Tibial nerve (tissue), 4 donors: ENCODE measurements around the gene CST2. TPM values are rescaled to one million over a fixed set of nuclear protein-coding genes. Genes with fewer than 3 reads are reported as not detected.
"Not testable (repeated sequence)": the region's sequence is repeated elsewhere in the genome, so short reads cannot be mapped to it uniquely, and the experiment has no call there.

Source experiments
- DNase-seq, 2 donors: peaks; one replicate each; pipeline ENCODE4 v3.0.0-alpha.2; 2019; ENCODE audit warnings: low spot score in 2 of 2
- H3K27ac ChIP-seq, 4 donors: fragments of 200-600 bp; sonication (generic) in 3 of 4; one replicate each; pipeline ENCODE4 v1.5.1; 2017 to 2019; ENCODE audit warnings: mild to moderate bottlenecking in 1 of 4
- H3K27me3 ChIP-seq, 2 donors: fragments of 200-600 bp; sonication (generic) in 1 of 2; one replicate each; pipeline versions ENCODE4 v1.5.1 to v1.6.0; 2017 to 2019
- H3K36me3 ChIP-seq, 3 donors: fragments of 200-600 bp; sonication (generic); one replicate each; pipeline ENCODE4 v1.5.1; 2018 to 2019
- H3K4me1 ChIP-seq, 4 donors: fragments of 200-600 bp; sonication (generic) in 3 of 4; one replicate each; pipeline ENCODE4 v1.5.1; 2017 to 2019
- H3K4me3 ChIP-seq, 4 donors: fragments of 200-600 bp; sonication (generic) in 3 of 4; one replicate each; pipeline ENCODE4 v1.5.1; 2017 to 2019; ENCODE audit warnings: mild to moderate bottlenecking in 1 of 4, moderate library complexity in 1 of 4
- H3K9me3 ChIP-seq, 4 donors: fragments of 200-600 bp; sonication (generic) in 3 of 4; one replicate each; pipeline ENCODE4 v1.5.1; 2017 to 2019
- EP300 ChIP-seq, 2 donors: sonication (generic); formaldehyde crosslinking; IDR thresholded peaks; one replicate each; pipeline ENCODE4 v1.6.1; 2017; ENCODE audit warnings: antibody characterized with exemption in 2 of 2, mild to moderate bottlenecking in 1 of 2
- POLR2A ChIP-seq, 2 donors: fragments of 450-650 bp; IDR thresholded peaks; one replicate each; pipeline ENCODE4 v1.6.1; 2017; ENCODE audit warnings: antibody characterized with exemption in 2 of 2, mild to moderate bottlenecking in 2 of 2, moderate library complexity in 2 of 2
- WGBS, 2 donors: methylation state at CpG; one replicate each; pipeline ENCODE4 v1.1.5; 2018; 5-methylcytosine and 5-hydroxymethylcytosine counted together
- total RNA-seq, 4 donors: library from RNA; depleted of rRNA; stranded (reverse); fragments of >200 nt; gene quantifications; one replicate each; pipeline ENCODE4 v1.1.0, GENCODE V29; 2016
- TF ChIP-seq, protein P1 (sequence below), 5 experiments: fragments of 200-600 bp in 3 of 5; fragments of 450-650 bp in 2 of 5; sonication (generic) in 3 of 5; IDR thresholded peaks; one replicate each; pipeline ENCODE4 v1.5.1; 2016 to 2019; ENCODE audit warnings: antibody characterized with exemption in 5 of 5, mild to moderate bottlenecking in 3 of 5, moderate library complexity in 2 of 5

CST2 gene
- total RNA-seq, 4 donors from 2014 or later, result 0.98 to 2.4 TPM; not detected in 2

DNA sequence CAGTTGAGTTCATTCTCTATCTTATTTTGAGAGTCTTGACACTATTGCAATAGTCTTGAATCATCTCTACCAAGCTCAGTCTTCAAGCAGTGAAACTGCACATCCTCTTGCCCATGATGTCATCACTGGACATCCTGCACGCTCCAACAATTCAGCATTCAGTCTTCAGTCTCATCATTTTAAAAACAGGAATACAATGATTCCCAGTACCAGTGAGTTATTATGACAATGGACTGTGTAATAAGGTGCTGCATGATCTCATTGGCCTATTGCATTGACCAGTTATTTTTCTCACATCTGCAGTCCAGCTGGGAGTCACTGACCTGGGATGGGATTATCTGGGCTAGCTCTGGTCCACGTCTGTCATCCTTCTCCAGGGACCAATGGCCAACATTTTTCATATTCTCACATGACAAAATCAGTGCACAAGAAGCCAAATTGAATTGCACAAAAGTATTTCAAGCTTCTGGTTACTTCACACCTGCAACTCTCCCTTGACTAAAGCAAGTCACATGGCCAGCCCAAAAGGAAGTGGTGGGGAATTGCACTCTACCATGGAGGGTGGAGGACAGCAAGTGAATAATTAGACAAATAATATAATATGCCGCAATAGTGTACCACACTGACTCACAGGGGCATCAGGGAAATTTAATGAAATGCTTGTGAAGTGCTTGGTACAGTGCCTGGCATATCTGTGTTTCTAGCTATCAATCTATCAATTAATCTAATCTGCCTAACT lies 6.4 kb upstream of the CST2 start:
- Histone ChIP-seq H3K27me3 (no peaks in the 10 kb centered on the region), H3K27ac (no peak overlapping the region), H3K9me3 (no peaks in the 10 kb centered on the region), H3K4me3 (no peak overlapping the region), H3K36me3 (no peaks in the 10 kb centered on the region), H3K4me1 (no peaks in the 10 kb centered on the region)
- TF ChIP-seq POLR2A (IDR thresholded peaks at IDR 0.05), result no peak
- TF ChIP-seq EP300 (IDR thresholded peaks at IDR 0.05), result no peak
- TF ChIP-seq, protein P1, sequence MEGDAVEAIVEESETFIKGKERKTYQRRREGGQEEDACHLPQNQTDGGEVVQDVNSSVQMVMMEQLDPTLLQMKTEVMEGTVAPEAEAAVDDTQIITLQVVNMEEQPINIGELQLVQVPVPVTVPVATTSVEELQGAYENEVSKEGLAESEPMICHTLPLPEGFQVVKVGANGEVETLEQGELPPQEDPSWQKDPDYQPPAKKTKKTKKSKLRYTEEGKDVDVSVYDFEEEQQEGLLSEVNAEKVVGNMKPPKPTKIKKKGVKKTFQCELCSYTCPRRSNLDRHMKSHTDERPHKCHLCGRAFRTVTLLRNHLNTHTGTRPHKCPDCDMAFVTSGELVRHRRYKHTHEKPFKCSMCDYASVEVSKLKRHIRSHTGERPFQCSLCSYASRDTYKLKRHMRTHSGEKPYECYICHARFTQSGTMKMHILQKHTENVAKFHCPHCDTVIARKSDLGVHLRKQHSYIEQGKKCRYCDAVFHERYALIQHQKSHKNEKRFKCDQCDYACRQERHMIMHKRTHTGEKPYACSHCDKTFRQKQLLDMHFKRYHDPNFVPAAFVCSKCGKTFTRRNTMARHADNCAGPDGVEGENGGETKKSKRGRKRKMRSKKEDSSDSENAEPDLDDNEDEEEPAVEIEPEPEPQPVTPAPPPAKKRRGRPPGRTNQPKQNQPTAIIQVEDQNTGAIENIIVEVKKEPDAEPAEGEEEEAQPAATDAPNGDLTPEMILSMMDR (IDR thresholded peaks at IDR 0.05), result no peak
- 52 to 58% methylated on average over 3 of the region's 3 CpGs for WGBS, 2 donors
- no peak for DNase-seq

DNA sequence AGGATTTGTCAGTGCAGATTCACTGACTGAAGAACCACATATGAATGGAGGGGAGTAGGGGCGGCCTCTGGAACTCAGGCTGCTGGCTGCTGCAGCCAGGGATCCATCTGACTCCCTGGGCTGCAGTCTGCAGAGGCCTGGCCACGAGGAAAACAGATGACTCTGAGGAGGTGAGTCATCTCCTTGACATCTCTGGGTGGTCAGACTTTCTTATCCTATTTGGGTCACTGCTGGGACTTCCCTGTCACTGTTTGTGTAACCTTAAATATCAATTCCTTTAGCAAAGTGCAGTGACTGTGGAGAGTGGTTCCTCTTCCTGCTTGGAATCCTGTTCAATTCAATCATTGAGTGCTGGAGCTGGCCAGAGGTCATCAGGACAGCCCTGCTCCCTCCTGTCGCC lies 5.4 kb upstream of the CST2 start:
- WGBS, 2 donors, result 50 to 54% methylated on average over 3 of the region's 3 CpGs
- H3K27me3 ChIP-seq, DNase-seq: not testable (repeated sequence)

DNA sequence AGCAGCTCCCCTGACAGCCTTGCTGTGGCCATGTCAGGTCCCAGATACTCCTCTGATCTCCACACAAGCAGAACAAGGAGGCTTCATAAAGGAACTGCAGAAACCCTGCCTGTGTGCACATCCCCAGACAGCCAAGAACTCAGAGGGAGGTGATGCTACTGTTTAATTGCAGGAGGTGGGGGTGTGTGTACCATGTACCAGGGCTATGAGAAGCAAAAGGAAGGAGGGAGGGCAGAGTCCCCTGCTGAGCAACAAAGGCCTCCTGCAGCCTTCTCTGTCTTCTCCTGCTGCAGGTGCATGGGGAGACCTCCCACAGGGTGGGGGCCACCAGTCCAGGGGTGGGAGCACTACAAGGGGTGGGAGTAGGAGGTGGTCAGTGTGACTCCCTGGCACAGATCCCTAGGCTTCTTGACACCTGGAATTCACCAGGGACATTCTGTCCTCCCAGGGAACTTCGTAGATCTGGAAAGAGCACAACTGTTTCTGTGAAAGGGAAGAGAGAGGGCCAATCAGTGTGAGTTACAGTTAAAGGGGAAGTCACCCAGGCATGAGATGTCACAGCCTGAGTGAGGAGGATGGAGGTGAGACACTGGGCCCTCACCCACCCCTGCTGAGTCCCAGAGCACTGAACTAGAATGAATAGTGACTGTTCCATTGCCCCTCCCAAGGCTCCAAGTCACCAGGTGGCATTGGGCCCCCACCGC lies 2.8 kb downstream of the CST2 start:
- WGBS, 2 donors, result 80 to 92% methylated on average over 2 of the region's 2 CpGs
- Histone ChIP-seq H3K9me3 (no peaks in the 10 kb centered on the region), H3K27me3 (no peaks in the 10 kb centered on the region), H3K36me3 (no peaks in the 10 kb centered on the region), H3K4me3 (no peak overlapping the region), H3K27ac (no peak overlapping the region), H3K4me1 (peaks cover 0 to 8% (median 0%) of the 10 kb centered on the region in 4 donors)
- no peak for DNase-seq
- TF ChIP-seq POLR2A (IDR thresholded peaks at IDR 0.05) (no peak), EP300 (IDR thresholded peaks at IDR 0.05) (no peak)
- TF ChIP-seq, protein P1 (IDR thresholded peaks at IDR 0.05), result no peak

More for the DNA sequence above, 5.4 kb upstream of the CST2 start:
- not testable (repeated sequence) for H3K4me3 ChIP-seq, H3K27ac ChIP-seq, H3K36me3 ChIP-seq, H3K9me3 ChIP-seq, H3K4me1 ChIP-seq

DNA sequence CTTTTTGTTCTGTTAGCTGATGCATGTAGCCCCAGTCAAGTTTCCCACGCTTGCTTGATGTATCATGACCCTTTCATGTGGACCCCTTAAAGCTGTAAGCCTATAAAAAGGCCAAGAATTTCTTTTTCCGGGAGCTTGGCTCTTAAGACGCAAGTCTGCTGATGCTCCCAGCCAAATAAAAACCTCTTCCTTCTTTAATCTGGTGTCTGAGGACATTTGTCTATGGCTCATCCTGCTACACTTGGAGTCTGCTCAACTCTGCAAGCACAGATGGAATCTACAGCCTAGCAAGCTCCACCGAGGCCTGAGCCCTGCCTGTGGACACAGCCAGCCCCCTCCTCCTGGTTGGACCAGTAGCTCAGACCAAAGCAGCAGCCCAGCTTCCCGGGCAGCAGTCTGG lies 3.4 kb downstream of the CST2 start:
- Histone ChIP-seq H3K27me3 (no peaks in the 10 kb centered on the region), H3K4me3 (no peak overlapping the region), H3K9me3 (no peaks in the 10 kb centered on the region), H3K27ac (no peak overlapping the region), H3K36me3 (no peaks in the 10 kb centered on the region), H3K4me1 (peaks cover 0 to 8% (median 0%) of the 10 kb centered on the region in 4 donors)
- TF ChIP-seq, protein P1 (IDR thresholded peaks at IDR 0.05), result no peak
- TF ChIP-seq EP300 (IDR thresholded peaks at IDR 0.05), result no peak
- TF ChIP-seq POLR2A (IDR thresholded peaks at IDR 0.05), result no peak
- DNase-seq, result no peak
- WGBS, 2 donors, result 27 to 45% methylated on average over 4 to 5 of the region's 5 CpGs

DNA sequence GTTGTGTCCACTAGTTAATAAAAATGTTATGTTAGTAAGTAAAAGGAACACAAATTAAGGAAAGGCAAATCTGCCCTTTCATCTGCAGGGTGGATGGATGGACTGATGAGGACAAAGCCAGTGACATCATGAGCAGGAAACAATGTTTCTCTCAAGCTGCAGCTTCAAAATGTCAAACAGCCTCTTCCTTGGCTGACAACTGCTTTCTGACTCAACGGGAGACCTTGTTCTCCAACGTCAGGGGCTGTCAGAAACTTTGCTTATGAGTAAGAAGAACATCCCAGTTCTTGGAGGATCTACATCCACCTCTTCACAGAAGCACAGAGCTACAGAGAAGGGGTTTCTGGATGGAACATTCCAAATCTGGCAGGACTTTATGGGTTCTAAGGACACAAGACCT lies 6.0 kb downstream of the CST2 start:
- no peaks in the 10 kb centered on the region for H3K9me3 ChIP-seq
- no peak overlapping the region for H3K27ac ChIP-seq
- H3K36me3 ChIP-seq, result no peaks in the 10 kb centered on the region
- H3K4me1 ChIP-seq, result no peaks in the 10 kb centered on the region
- no peak for DNase-seq
- no peak overlapping the region for H3K4me3 ChIP-seq
- no peaks in the 10 kb centered on the region for H3K27me3 ChIP-seq
- TF ChIP-seq, protein P1 (IDR thresholded peaks at IDR 0.05), result no peak
- TF ChIP-seq EP300 (IDR thresholded peaks at IDR 0.05) (no peak), POLR2A (IDR thresholded peaks at IDR 0.05) (no peak)
- WGBS, 2 donors, result 42 to 45% methylated on average over 2 of the region's 2 CpGs

DNA sequence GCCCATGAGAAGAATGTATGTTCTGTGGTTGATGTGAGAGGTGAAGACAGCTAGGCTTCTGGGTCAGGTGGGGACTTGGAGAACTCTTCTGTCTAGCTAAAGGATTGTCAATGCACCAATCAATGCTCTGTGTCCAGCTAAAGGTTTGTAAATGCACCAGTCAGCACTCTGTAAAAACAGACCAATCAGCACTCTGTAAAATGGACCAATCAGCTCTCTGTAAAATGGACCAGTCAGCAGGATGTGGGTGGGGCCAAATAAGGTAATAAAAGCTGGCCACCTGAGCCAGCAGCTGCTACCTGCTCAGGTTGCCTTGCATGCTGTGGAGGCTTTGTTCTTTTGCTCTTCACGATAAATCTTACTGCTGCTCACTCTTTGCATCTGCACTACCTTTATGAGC lies 15.0 kb downstream of the CST2 start:
- H3K36me3 ChIP-seq, H3K4me1 ChIP-seq, H3K4me3 ChIP-seq, H3K9me3 ChIP-seq, H3K27ac ChIP-seq, DNase-seq, H3K27me3 ChIP-seq: not testable (repeated sequence)
- WGBS, 2 donors, result 87 to 88% methylated on average over 1 of the region's 1 CpG

DNA sequence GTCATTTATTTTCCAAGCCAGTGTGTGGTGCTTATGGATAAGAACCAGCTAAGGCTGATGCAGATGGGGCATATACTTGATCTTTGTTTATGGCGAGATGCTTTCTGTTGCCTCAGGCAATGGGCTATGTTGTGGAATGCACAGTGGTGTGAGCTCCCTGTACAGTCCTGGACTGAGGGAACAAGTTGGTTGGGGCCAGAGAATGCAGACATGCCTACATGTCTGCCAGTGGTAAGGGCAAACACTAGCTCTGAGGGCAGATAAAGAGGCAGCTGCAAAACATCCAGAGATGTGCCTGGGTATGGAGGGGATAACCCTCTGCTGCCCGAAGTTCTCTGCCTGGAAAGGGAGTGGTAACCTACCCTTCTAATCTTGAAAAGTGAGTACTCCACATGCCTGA lies 16.2 kb downstream of the CST2 start:
- H3K27me3 ChIP-seq, H3K36me3 ChIP-seq, H3K27ac ChIP-seq, DNase-seq, H3K9me3 ChIP-seq, H3K4me1 ChIP-seq, H3K4me3 ChIP-seq: not testable (repeated sequence)
- 69 to 71% methylated on average over 2 of the region's 2 CpGs for WGBS, 2 donors
